COR-L47 (cell line): ENCODE measurements around the gene NDRG2.

Experiments used
- DNase-seq: peaks from one replicate; lab custom pipeline; 2025; lab: John Stamatoyannopoulos, UW

The NDRG2 gene

DNA sequence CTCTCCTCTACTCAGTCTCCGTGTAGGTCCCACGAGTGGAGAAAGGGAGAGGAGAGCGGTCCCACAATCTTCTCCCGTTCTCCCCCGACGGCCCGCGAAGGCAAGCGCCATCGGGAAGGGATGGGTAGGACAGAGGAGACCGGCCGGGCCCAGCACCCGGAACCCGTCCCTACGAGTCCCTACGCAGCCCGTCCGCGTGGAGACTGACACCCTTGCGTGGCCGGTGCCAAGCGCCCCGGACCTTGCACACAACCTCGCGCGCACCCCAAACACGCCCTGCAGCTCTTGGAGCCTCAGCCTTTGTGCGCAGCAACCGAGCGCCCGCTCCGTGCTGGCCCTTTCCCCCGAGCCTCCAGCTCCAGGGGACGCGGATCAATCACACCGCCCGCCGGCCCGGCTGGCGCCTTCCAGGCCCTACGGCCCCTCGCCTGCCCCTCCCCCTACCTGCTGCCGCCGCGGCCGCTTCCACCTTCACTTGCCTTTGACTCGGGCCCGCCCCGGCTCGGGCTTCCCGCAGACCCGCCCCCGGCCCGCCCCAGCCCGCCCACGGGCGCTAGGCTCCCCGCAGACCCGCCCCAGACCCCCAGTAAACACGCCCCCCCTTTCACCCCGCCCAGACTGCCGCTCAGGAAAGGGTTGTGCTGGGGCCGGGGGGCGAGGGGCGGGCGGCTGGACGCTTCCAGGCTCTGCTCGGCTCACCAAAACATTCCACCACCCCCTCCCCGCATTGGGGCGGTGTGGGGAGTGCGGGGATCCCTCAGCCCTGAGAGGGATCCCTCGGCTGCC, at the start of gene NDRG2:
Gene NDRG2 (minus strand): TSS at position 477 of the 786 bp plus-strand sequence. CDS start 1,746 bp downstream, outside the sequence.
- peak; percentile 38 for DNase-seq

- DNase-seq, result no peak
Observed at GRCh38 chr14:21073921-21074320, 49.1 kb upstream of the NDRG2 start.

DNA sequence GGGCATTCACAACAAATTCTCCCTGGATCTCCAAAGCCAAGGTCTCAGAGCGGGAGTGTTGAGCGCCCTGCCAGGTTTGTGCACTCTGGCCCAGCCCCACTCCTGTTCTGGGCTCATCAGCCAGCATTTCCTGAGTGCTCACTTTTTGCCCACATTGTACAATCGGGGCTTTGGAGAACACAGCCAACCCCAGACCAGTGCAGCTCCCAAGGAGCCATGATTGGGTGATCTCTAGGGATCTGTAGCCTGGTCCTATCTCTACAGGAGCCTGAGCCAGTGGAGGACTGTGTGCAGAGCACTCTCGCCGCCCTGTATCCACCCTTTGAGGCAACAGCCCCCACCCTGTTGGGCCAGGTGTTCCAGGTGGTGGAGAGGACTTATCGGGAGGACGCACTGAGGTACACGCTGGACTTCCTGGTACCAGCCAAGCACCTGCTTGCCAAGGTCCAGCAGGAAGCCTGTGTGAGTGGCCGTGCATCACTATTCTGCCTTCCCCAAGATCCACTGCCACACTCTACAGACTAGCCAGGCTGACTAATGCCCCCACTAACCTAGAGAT, 48.0 kb upstream of the NDRG2 start:
- DNase-seq, result no peak

GRCh38 chr14:21072031-21072473, 47.2 kb upstream of the NDRG2 start:
- DNase-seq, result no peak

- peak; percentile 87 for DNase-seq
Observed at GRCh38 chr14:21071225-21072030, 46.6 kb upstream of the NDRG2 start.

GRCh38 chr14:21070610-21071224, 45.9 kb upstream of the NDRG2 start:
- no peak for DNase-seq

DNA sequence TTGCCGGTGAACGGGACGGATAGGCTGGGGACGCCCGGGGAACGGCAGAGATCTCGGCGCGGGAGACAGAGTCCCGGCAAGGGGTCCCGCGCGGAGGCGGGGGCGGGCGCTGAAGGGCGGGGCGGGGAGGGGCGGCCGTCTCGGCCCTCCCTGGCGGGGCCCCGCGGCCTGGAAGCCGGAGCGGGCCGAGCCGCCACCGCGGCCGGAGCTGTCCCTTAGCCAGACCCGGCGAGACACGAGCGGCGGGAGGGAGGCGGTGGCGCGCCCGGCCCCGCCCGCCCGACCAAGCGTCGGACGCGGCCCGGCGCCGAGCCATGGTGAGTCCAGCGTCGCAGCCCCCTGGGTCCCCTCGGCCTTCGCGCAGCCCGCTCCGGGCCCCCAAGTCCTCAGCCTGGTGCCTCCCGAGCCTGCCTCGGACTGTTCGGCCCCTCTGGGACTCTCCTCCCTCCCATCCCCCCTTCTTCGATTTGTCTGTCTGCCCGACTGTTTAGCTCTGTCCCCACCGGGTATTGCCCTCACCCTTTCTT, 45.3 kb upstream of the NDRG2 start, which contains the start of gene ARHGEF40:
Gene ARHGEF40 (plus strand): TSS at position 222 of the 527 bp plus-strand sequence. CDS start 93 bp downstream, at position 315.
- DNase-seq, result no peak

GRCh38 chr14:21069388-21070082, 44.7 kb upstream of the NDRG2 start:
- no peak for DNase-seq

DNA sequence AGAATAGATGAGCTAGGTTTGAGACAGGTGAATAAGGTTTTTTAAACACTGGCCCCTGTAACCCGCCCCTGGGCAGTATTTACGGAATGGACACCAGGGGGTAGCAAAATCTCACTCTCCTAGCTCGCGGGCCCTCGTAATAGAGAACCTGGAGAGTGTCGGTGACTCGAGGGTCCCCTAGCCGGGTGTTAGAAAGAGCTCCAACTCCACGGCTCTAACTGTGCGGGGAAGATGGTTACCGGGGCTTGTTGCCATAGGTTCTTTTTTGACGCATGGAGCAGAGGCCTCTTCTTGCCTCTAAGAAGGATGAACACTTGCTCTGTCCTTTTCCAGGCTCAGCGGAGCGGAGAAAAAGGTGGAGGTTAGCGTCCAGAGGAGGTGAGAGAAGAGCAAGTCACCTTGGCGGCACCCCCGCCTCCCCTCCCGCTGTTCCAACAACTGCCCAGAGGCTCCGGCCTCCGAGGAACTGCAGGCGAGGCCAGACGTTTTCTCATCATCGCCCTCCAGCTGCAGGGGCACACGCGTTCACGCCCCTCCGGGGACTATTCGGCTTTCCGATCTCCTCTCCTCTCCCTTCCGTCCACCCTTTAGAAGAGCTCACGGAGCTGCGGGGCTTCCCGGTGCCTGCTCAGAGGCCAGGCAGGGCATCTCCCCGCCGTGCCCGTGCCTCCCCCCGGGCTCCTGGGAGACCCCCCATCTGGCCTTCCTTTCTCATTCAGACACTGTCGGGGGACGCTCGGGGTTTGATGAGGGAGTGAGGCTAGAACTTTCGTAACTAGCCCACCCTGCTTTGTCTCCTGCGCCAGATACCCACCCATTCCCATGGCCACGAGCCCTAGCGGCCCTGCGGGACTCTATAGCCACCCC, 43.9 kb upstream of the NDRG2 start:
- DNase-seq, result peak; percentile 71

- DNase-seq, result peak; percentile 21
Observed at GRCh38 chr14:21066882-21067502, 42.1 kb upstream of the NDRG2 start.

DNA sequence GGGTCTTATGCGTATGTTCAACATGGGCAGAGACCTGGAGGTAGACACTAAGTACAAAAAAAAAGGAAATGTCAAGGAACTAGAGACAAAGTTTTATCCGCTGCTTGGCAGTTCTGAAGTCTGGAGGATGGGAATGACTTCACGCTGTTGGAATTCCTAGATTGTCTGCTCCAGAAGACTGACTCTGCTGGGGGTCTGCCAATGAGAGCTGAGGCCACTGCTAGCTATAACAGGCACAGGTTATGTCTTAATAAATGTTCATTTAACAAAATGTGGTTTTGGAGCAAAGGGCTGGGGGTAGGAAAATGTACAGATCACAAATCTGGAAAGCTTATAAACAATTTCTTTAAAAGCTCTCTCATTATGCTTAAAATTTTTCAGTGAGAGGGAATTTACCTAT, 38.6 kb upstream of the NDRG2 start:
- no peak for DNase-seq

DNA sequence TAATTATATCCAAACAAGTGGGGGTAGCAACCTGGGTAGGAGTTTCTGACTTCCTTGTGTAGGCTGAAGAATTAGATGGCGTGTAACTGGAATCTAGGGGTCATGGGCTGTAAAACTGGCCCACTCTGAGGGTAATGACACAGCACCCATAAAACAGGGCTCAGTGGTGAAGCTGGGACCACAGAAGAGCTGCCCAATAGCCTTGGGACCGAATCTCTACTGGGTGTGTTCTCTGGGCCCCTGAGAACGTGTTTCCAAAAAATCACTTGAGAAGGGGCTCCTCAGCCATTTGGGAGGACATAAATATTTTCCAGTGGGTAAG, 36.4 kb upstream of the NDRG2 start:
- DNase-seq, result no peak

DNA sequence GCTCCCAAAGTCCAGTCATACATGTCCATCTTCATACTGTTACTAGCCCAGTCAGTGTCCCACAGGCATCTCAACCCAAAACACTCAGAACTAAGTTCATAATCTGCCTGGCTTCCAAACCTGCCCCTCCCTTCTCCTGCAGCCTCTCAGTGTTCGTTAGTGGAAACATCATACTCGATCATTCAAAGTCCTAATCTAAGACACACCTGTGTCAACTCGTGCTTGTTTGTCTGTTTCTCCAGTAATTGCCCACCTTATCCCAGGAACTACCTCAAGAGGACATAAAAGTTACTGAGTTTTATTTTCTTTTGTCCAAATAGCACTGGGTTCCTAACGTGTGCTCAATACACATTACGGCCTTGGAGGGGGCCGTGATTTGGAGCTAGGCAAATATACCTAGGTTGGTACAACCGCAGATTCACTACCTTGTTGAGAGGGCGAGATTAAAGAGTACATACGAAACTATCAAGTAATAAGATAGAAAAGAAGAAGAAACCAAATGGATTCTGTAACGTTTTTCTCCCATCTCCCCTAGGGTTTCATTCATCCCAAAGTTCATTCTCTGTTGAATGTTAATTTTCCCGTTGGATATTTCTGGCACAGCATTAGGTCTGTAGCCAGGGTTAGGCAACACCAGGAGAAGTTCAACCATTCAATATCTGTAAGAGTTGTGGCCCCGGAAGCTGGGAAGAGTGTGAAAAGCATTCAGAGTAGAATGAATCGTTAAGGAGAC, 35.9 kb upstream of the NDRG2 start:
- DNase-seq, result no peak

- DNase-seq, result no peak
Observed at GRCh38 chr14:21059842-21060613, 35.2 kb upstream of the NDRG2 start.

DNA sequence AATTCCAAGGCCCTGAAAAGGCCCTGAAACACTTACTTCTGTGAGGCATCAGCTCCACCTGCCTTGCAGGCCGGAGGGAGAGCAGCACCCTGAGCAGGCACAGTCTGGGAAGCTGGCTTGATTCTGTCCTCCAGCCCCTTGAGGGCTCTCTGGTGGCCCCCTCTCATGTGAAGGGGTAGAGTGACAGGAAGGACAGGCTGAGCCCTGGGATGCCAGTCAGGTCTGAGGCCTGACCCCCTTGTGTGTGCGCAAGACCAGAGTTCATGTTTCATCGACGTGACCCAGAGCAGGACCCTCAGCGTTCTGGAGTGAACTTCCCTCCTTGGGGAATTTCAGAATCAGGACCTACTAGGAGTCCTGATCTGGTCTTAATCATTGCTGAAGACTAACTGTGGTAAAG, 34.0 kb upstream of the NDRG2 start:
- no peak for DNase-seq

DNA sequence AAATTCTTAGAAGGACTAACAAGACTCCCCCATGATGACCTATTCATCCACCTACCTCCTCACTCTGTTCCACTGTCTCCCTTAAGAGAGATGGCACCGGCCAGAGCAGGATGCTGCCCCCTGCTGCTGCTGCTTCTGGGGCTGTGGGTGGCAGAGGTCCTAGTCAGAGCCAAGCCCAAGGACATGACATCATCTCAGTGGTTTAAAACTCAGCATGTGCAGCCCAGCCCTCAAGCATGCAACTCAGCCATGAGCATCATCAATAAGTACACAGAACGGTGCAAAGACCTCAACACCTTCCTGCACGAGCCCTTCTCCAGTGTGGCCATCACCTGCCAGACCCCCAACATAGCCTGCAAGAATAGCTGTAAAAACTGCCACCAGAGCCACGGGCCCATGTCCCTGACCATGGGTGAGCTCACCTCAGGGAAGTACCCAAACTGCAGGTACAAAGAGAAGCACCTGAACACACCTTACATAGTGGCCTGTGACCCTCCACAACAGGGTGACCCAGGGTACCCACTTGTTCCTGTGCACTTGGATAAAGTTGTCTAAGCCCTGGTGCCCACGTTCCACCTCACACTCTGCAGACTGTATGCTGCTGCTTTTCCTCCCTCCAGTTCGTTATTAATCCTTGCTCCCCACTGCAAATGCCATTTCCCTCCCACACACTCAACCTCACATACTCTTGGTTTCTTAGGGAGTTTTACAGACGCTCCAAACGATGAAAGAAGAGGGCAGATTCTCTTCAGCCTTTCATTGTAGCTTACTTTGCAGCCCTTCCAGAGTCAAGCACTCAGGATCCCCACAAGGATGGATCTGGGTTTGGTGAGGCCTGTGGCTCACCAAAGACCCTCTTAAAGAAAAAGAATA, 33.2 kb upstream of the NDRG2 start, which contains the start of gene RNASE8:
Gene RNASE8 (plus strand): TSS at position 20 of the 873 bp plus-strand sequence. CDS start 71 bp downstream, at position 91.
- no peak for DNase-seq

GRCh38 chr14:21056520-21057163, 31.8 kb upstream of the NDRG2 start:
- DNase-seq, result no peak
